HG02610 (cell line): Measurements from ENCODE around the gene RRM1.
A peak's percentile ranks its signal among the peaks of the same experiment; 100 is the strongest.
"Not testable (repeated sequence)": the region's sequence is repeated elsewhere in the genome, so short reads cannot be mapped to it uniquely, and the experiment has no call there.

ENCODE experiments used
- ATAC-seq: cut with Tn5 transposase; IDR thresholded peaks from one replicate; pipeline ENCODE4 v1.9.1; 2021; ENCODE audit warnings: mild to moderate bottlenecking, moderate library complexity; ENCODE audit not compliant: unreplicated experiment

The RRM1 gene

DNA sequence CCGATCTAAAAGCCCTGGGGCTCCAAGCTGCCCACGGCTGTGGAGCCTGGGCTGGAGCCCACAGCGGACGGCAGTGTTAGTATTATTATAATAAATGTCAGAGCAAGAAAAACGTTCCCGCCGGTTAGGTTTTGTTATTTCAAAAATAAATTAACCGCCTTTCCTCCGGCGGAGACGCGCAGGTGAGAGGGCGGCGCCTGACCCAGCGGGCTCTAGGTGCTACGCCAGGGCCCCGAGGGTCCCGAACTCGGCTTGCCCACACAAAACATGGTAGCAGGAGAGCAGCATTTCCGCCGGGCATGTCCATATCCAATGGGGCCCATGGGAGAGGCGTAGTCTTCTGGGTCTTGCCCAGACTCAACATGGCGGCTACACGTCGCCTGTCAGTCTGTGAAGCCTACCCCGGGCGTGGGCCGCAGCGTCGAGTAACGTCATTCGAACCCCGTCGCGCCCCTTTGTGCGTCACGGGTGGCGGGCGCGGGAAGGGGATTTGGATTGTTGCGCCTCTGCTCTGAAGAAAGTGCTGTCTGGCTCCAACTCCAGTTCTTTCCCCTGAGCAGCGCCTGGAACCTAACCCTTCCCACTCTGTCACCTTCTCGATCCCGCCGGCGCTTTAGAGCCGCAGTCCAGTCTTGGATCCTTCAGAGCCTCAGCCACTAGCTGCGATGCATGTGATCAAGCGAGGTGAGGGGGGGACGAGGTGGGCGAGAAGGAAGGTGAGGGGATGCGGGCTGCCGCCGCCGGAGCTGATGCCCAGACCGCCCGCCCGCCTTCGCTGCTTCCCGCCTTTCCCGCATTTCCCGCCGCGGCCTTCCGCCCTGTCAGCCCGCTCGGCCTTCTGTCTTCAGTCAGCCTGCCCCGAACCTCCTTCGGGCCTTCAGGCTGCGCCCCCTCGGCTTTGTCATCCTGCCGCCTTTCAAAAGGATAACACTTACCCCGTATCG is at the start of gene RRM1:
RRM1 (plus strand) TSS at position 452 of the 944 bp plus-strand sequence; CDS start at position 666, 214 bp downstream.
- ATAC-seq = peak; percentile 92

DNA sequence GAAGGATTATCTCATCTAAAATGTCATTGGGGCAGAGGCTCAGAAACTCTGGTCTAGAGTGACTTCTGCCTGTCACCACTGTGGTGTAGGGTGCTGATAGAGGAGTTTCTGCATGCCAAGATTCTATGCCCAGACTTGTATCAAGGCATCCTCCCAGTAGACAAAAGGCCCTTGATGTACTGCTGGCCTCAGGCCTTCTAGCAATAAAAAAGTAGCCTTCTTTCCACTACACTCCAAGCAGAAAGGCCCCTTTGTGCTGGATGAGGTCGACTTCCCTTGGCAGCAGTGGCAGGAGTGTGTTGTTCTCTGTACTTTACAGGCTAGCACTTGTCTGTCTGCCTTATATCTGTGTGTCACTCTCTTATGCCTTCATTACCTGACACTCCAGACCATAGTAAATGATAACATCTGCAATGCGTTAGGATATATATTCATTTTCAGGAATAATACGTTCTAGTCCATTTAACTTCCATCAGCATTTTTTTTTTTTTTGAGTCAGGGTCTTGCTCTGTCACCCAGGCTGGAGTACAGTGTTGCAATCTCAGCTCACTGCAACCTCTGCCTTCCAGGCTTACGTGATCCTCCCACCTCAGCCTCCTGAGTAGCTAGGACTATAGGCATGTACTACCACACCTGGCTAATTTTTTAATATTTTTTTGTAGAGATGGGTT is 49.5 kb upstream of the RRM1 start:
- no peak for ATAC-seq

GRCh38 chr11:4048340-4048739 is 46.3 kb upstream of the RRM1 start:
- no peak for ATAC-seq

- peak; percentile 51 for ATAC-seq
Measured at GRCh38 chr11:4049006-4049405, 45.6 kb upstream of the RRM1 start.

DNA sequence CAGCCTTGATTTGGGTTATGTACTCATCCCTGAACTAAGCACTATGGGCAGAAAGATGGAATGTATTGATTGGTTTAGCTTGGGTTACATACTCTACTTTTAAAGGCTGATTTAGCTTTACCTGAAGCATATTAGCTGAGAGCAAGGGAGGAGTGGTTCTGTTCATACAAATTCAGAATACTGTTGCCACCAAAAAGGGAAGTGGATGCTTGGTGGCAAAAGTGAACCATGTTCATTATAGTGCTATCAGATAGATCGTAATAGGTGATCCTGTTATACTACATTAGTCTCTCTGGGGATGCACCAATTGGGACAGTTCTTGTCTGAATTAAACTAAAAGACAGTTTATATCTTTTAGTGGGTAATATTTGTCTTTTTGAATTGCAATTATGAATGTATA is 44.5 kb upstream of the RRM1 start:
- ATAC-seq = no peak

DNA sequence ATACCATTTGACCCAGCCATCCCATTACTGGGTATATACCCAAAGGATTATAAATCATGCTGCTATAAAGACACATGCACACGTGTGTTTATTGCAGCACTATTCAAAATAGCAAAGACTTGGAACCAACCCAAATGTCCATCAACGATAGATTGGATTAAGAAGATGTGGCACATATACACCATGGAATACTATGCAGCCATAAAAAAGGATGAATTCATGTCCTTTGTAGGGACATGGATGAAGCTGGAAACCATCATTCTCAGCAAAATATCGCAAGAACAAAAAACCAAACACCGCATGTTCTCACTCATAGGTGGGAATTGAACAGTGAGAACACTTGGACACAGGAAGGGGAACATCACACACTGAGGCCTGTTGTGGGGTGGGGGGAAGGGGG is 41.4 kb upstream of the RRM1 start:
- not testable (repeated sequence) for ATAC-seq

DNA sequence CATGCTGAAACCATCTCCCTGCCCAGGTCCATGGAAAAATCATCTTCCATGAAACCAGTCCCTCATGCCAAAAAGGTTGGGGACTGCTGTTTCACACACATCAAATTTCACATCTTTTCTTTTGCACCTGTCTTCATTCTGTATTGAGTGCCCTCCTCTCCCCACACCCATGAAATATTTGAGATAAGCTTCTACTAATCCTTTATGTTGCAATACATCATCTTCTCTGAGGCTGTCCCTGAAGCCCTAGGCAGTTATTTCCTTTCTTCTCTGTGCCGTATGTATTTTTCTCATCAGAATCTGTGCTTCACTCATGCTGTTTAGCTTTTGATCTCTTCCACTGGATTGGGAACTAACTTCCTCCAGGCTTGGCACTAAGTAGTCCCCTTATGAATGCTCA is 40.0 kb upstream of the RRM1 start:
- no peak for ATAC-seq

DNA sequence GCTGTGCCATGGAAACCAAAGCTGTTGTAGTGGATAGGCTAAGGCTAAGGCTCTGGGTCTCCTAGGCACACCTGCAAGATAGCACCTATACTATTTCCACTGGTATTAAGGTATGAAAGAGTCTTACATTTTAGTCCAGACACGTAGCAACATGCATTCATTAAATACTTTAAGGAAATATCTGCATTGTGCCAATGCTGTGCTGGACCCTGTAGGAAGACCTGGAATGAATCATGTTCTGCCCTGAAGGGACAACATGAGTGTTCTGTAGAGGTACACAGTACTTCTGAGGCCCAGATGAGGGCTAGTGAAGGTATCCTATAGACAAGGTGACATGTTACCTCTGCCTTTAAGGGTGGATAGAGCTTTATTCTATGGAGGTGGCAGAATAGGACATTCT is 35.2 kb upstream of the RRM1 start:
- ATAC-seq = no peak

GRCh38 chr11:4060182-4060923 is 34.2 kb upstream of the RRM1 start:
- no peak for ATAC-seq

GRCh38 chr11:4061700-4062099 is 32.9 kb upstream of the RRM1 start:
- ATAC-seq = no peak

DNA sequence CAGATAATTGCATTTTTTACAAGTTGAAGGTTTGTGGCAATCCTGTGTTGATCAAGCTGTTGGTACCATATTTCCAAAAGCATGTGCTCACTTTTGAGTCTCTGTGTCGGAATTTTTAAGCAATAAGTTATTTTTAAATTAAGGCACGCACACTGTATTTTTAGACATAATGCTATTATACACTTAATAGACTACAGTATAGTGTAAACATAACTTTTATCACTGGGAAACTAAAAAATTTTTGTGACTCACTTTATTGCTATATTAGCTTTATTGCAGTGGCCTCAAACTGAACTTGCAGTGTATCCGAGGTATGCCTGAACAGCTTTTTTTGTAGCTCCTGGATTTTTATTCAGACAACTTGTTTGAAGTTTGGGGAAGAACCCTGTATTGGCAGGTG is 31.3 kb upstream of the RRM1 start:
- ATAC-seq = no peak

- ATAC-seq = no peak
Measured at GRCh38 chr11:4064278-4064955, 30.2 kb upstream of the RRM1 start.

GRCh38 chr11:4065086-4065485 is 29.5 kb upstream of the RRM1 start:
- ATAC-seq = no peak

DNA sequence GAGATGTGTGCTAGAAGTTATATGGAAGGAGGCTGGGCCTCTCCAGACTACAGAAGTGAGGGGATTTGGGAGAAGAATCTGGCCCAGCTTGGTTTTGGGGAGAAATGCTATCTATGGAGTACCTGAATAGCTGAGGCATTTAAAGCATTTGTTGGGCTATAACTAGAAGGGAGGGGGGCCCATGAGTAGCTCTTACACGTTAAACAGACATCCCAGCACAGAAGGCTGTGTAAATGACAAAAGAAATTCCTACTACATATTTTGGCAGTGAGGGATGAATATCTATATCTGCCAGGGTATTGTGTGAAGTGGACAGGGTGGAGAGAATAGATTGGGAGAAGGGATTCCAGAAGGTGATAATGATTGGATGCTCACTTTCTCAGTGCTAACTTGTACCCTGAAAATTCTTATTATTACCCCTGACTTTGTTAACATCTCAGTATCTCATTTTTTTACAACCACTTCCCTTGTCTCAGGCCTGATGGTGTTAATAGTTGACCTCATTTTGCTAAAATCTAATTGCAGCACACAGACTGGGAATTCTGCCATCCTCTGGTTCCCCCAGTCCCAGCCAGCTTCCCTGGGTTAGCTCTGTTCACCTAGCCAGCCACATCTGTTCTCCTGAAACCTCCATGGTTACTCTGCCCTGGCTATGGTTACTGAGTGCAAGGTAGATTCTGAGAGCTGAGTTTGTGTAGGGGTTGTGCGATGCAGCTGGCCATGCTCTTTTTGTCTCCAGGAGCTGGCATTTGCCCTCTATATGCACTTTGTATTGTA is 28.8 kb upstream of the RRM1 start:
- ATAC-seq = no peak

DNA sequence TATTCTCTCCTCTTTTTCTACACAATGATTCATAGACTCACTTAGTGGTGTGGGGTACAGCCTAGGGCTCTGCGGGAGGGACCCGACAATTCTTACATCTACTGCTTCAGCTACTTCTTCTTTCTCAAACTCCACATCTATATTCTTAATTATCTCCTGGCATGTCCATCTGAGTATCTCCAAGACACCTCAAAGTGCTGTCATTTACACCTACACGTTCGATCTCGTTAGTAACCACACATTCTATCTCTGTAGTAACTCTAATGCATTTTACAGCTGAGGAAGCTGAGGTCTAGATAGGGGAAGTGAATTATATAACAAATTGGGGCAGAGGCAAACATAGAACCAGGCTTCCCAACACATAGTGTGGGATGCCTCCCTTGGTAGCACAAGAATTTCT is 27.7 kb upstream of the RRM1 start:
- no peak for ATAC-seq

DNA sequence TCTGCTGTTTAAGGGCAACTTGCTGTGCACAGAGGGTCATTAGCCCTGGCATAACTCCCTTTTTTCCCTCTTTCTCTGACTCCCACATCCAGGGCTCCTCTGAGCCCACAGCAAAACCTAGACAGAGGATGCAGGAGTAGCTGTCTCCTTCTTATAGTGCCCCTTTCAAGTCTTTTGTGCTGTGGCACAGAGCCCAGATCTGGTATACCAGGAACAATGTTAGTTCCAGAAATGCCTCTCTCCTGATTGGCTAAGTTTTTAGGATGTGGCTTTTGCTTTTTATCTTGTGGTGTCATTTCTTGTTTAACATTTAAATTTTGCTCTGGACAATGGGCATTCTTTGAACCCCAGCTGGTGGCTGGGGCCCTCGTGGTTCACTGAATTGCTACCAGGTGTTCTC is 25.6 kb upstream of the RRM1 start:
- no peak for ATAC-seq

- ATAC-seq = no peak
Measured at GRCh38 chr11:4071325-4071724, 23.3 kb upstream of the RRM1 start.

DNA sequence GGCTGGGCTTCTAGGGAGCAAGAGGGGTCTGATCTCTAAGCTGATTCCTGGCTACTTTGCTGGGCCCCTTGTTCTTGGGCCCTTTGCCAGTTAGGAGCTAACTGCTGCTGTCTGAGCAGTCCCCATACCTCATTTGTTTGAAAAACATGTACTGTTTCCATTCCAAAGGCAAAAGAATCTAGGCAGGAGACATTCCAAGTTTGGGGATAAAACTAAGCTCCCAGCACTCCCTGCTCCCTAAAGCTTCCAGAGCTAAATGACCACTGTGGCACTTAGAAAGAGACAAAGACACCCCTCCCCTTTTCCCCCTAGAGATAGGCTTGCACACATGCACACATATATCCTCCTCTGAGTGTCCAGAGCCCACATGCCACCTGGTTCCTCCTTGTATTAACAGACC is 22.7 kb upstream of the RRM1 start:
- ATAC-seq = no peak

GRCh38 chr11:4072668-4073285 is 21.8 kb upstream of the RRM1 start:
- ATAC-seq = no peak

- ATAC-seq = no peak
Measured at GRCh38 chr11:4074266-4074665, 20.3 kb upstream of the RRM1 start.
